Ishikawa (cell line): ENCODE results near the gene ARHGEF39.

Experiments
- EGR1 ChIP-seq: IDR thresholded peaks from 2 replicates; pipeline ENCODE4 v1.6.1; 2012
- RAD21 ChIP-seq: IDR thresholded peaks from 2 replicates; pipeline ENCODE4 v1.6.1; 2012; ENCODE audit warnings: low read depth
- REST ChIP-seq: IDR thresholded peaks from 2 replicates; pipeline ENCODE4 v1.6.1; 2012; ENCODE audit warnings: low read depth, mild to moderate bottlenecking
- YY1 ChIP-seq: IDR thresholded peaks from 2 replicates; pipeline ENCODE4 v1.6.1; 2012; ENCODE audit warnings: low read depth

- no peak for TF ChIP-seq REST
- no peak for TF ChIP-seq EGR1
- no peak for TF ChIP-seq YY1
- TF ChIP-seq RAD21: no peak
These were observed 40.4 kb upstream of the ARHGEF39 start for GRCh38 chr9:35705372-35705771.
